ENCODE results near the gene OR6C74.

DNA sequence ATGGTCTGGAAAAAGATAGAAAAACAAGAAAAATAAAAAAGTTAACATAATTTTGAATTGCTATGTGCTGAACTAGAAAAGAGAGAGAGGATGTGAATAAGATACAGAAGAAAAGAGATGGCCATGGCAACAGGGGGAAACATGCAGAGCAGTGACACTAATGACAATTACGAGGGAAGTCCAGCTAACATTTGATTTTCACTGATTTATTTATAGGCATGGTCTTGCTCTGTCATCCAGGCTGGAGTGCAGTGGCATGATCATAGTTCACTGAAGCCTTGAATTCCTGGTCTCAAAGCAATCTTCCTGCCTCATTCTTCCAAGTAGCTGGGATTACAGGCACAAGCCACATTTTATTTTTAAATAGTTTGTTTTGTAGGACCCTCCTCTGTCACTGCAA lies 1.8 kb downstream of the OR6C74 start:
- TF ChIP-seq, protein P1, sequence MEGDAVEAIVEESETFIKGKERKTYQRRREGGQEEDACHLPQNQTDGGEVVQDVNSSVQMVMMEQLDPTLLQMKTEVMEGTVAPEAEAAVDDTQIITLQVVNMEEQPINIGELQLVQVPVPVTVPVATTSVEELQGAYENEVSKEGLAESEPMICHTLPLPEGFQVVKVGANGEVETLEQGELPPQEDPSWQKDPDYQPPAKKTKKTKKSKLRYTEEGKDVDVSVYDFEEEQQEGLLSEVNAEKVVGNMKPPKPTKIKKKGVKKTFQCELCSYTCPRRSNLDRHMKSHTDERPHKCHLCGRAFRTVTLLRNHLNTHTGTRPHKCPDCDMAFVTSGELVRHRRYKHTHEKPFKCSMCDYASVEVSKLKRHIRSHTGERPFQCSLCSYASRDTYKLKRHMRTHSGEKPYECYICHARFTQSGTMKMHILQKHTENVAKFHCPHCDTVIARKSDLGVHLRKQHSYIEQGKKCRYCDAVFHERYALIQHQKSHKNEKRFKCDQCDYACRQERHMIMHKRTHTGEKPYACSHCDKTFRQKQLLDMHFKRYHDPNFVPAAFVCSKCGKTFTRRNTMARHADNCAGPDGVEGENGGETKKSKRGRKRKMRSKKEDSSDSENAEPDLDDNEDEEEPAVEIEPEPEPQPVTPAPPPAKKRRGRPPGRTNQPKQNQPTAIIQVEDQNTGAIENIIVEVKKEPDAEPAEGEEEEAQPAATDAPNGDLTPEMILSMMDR (IDR thresholded peaks at IDR 0.05; ENCODE audit: low read length), result no peak
- no peak for TF ChIP-seq EZH2 (optimal IDR thresholded peaks at IDR 0.05; ENCODE audit: low read depth, low read length)

All from MM.1S (cell line).